Measurements from ENCODE around the gene POLR3E. TPM values are rescaled to one million over a fixed set of nuclear protein-coding genes. Genes with fewer than 3 reads are reported as not detected.
A peak's percentile ranks its signal among the peaks of the same experiment; 100 is the strongest.

POLR3E gene, protein sequence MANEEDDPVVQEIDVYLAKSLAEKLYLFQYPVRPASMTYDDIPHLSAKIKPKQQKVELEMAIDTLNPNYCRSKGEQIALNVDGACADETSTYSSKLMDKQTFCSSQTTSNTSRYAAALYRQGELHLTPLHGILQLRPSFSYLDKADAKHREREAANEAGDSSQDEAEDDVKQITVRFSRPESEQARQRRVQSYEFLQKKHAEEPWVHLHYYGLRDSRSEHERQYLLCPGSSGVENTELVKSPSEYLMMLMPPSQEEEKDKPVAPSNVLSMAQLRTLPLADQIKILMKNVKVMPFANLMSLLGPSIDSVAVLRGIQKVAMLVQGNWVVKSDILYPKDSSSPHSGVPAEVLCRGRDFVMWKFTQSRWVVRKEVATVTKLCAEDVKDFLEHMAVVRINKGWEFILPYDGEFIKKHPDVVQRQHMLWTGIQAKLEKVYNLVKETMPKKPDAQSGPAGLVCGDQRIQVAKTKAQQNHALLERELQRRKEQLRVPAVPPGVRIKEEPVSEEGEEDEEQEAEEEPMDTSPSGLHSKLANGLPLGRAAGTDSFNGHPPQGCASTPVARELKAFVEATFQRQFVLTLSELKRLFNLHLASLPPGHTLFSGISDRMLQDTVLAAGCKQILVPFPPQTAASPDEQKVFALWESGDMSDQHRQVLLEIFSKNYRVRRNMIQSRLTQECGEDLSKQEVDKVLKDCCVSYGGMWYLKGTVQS
- 10 to 100 TPM in 5 of 6 donors, 1 to 10 TPM in 1; 8.8 to 15.9 (median 12.5) TPM for polyA plus RNA-seq (ENCODE audit: low read depth in 6 of 6)

GRCh38 chr16:22297114-22297870 is at the start of gene POLR3E:
TSS of gene POLR3E (plus strand) at chr16:22297409. CDS start at chr16:22302969, 5,560 bp downstream.
- ATAC-seq (ENCODE audit: low read depth in 2 of 2) = peak; percentile 77 to 79
- peaks cover 0 to 4% of the 10 kb centered on the region in 2 donors for H3K36me3 Mint-ChIP-seq

DNA sequence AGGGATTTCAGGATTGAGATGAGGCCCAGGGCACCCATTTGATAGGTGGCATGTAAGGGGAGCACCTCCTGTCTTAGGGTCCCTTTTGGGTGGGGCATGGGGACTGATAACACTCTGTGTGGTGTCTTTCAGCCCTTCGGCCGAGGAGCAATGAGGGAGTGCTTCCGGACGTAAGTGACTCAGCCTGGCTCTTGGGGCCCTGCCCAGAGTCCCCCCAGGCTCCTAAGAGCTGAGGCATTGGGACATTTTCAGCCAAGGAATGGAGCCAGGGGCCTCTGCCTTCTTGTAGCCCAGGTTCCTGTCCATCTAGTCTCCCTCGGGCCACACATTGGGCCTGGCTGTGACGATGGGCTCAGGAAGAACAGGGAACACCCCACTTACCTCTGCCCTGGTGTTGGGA is 46.7 kb upstream of the POLR3E start:
- no peaks in the 10 kb centered on the region for H3K27me3 Mint-ChIP-seq
- H3K27ac Mint-ChIP-seq = no peak overlapping the region
- peaks cover 22% of the 10 kb centered on the region in 2 donors for H3K36me3 Mint-ChIP-seq
- peaks cover 0 to 5% (median 2%) of the 10 kb centered on the region in 7 donors for H3K9me3 Mint-ChIP-seq
- peaks cover 0 to 3% (median 0%) of the 10 kb centered on the region in 3 donors for H3K4me1 Mint-ChIP-seq
- no peak overlapping the region for H3K4me3 Mint-ChIP-seq
- no peak for ATAC-seq (ENCODE audit: low read depth in 2 of 2)
- no peak for DNase-seq

More at GRCh38 chr16:22297114-22297870, at the start of gene POLR3E:
- Mint-ChIP-seq H3K27me3 (peaks cover 0 to 11% (median 0%) of the 10 kb centered on the region in 3 donors), H3K9me3 (peaks cover 0 to 4% (median 0%) of the 10 kb centered on the region in 7 donors), H3K4me1 (peaks cover 42 to 56% (median 49%) of the 10 kb centered on the region in 3 donors), H3K27ac (peak within 1 kb of the TSS; percentile 98 to 100 (median 99)), H3K4me3 (peak within 1 kb of the TSS; percentile 89 to 97 (median 94))
- peak; percentile 100 for DNase-seq

- no peak overlapping the region for H3K4me3 Mint-ChIP-seq
- H3K9me3 Mint-ChIP-seq = peaks cover 0 to 5% (median 2%) of the 10 kb centered on the region in 7 donors
- peaks cover 0 to 3% (median 0%) of the 10 kb centered on the region in 3 donors for H3K4me1 Mint-ChIP-seq
- peaks cover 22 to 26% of the 10 kb centered on the region in 2 donors for H3K36me3 Mint-ChIP-seq
- H3K27me3 Mint-ChIP-seq = no peaks in the 10 kb centered on the region
- H3K27ac Mint-ChIP-seq = peak overlapping the region in 3 of 6 donors; percentile 22 to 64 (median 63)
- ATAC-seq (ENCODE audit: low read depth in 2 of 2) (no peak), DNase-seq (no peak)
These were observed 44.9 kb upstream of the POLR3E start for GRCh38 chr16:22252317-22252716.

- DNase-seq (no peak), ATAC-seq (ENCODE audit: low read depth in 2 of 2) (no peak)
- H3K4me1 Mint-ChIP-seq = peaks cover 0 to 3% (median 0%) of the 10 kb centered on the region in 3 donors
- H3K4me3 Mint-ChIP-seq = no peak overlapping the region
- H3K27ac Mint-ChIP-seq = peak overlapping the region in 1 of 6 donors; percentile 64
- no peaks in the 10 kb centered on the region for H3K27me3 Mint-ChIP-seq
- H3K9me3 Mint-ChIP-seq = peaks cover 0 to 5% (median 2%) of the 10 kb centered on the region in 7 donors
- H3K36me3 Mint-ChIP-seq = peaks cover 18 to 34% of the 10 kb centered on the region in 2 donors
These were observed 43.9 kb upstream of the POLR3E start for GRCh38 chr16:22253272-22253671.

DNA sequence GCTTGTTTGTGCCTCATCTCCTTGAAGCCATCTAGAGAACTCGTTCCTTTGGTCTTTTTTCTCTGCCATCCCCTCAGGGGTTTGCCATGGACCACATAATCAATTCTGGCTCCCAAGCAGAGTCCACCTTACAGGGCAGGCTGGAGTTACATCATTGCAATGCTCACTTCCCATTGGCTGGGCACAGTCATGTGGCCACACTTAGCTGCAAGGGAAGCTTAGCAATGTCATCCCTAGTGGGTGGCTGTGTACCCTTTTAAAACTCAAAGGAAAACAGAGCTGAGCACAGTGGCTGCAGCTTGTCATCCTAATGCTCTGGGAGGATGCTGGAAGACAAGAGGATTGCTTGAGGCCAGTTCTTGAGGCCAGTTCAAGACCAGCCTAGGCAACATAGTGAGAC is 41.9 kb upstream of the POLR3E start:
- peaks cover 0 to 5% (median 2%) of the 10 kb centered on the region in 7 donors for H3K9me3 Mint-ChIP-seq
- H3K27ac Mint-ChIP-seq = no peak overlapping the region
- no peaks in the 10 kb centered on the region for H3K27me3 Mint-ChIP-seq
- peaks cover 18 to 46% of the 10 kb centered on the region in 2 donors for H3K36me3 Mint-ChIP-seq
- H3K4me1 Mint-ChIP-seq = peaks cover 0 to 3% (median 0%) of the 10 kb centered on the region in 3 donors
- ATAC-seq (ENCODE audit: low read depth in 2 of 2) = no peak
- no peak overlapping the region for H3K4me3 Mint-ChIP-seq
- no peak for DNase-seq

DNA sequence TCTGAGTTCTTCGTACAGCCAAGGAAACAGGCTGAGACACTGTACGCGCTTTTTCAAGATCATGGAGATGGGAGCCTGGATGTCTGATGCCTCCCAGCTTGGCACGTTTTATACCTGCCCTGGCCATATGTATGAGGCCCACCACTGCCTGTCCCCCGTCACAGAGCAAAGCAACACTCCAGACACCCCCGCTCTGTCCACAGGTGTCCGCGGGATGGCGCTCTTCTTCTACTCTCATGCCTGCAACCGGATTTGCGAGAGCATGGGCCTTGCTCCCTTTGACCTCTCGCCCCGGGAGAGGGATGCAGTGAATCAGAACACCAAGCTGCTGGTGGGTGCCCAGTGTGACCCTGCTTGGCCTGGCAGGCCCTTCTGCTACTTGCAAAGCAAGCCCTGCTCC is 39.8 kb upstream of the POLR3E start:
- ATAC-seq (ENCODE audit: low read depth in 2 of 2) (no peak), DNase-seq (no peak)
- peaks cover 16 to 41% of the 10 kb centered on the region in 2 donors for H3K36me3 Mint-ChIP-seq
- peaks cover 0 to 5% (median 2%) of the 10 kb centered on the region in 7 donors for H3K9me3 Mint-ChIP-seq
- H3K27ac Mint-ChIP-seq = peak overlapping the region in 1 of 6 donors; percentile 29
- H3K4me3 Mint-ChIP-seq = no peak overlapping the region
- peaks cover 0 to 2% (median 0%) of the 10 kb centered on the region in 3 donors for H3K4me1 Mint-ChIP-seq
- no peaks in the 10 kb centered on the region for H3K27me3 Mint-ChIP-seq

- H3K27me3 Mint-ChIP-seq = no peaks in the 10 kb centered on the region
- peaks cover under 1 to 24% of the 10 kb centered on the region in 2 donors for H3K36me3 Mint-ChIP-seq
- H3K27ac Mint-ChIP-seq = no peak overlapping the region
- DNase-seq = no peak
- peaks cover 0 to under 1% (median 0%) of the 10 kb centered on the region in 7 donors for H3K9me3 Mint-ChIP-seq
- ATAC-seq (ENCODE audit: low read depth in 2 of 2) = no peak
- H3K4me1 Mint-ChIP-seq = peaks cover 0 to 2% (median 0%) of the 10 kb centered on the region in 3 donors
- H3K4me3 Mint-ChIP-seq = no peak overlapping the region
These were observed 36.7 kb upstream of the POLR3E start for GRCh38 chr16:22260490-22260889.

DNA sequence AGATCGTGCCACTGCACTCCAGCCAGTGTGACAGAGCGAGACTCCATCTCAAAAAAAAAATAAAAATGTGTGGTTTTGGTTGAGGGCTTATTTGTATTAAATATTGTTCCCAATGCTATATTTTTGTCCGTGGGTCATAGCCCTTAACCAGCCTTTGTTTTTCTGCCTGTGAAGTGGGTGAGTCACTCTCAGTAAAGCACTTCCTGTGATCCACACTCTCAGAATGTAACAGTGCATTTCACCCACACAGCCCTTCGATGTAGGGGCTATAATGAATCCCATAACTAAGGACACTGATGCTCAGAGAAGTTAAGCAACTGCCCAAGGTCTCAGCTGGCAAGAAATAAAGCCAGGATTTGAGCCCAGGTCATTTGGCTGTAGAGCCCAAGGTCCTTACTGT is 34.7 kb upstream of the POLR3E start:
- no peak for ATAC-seq (ENCODE audit: low read depth in 2 of 2)
- Mint-ChIP-seq H3K27ac (no peak overlapping the region), H3K4me3 (no peak overlapping the region), H3K9me3 (no peaks in the 10 kb centered on the region), H3K27me3 (no peaks in the 10 kb centered on the region), H3K4me1 (peaks cover 0 to 2% (median 0%) of the 10 kb centered on the region in 3 donors), H3K36me3 (peaks cover 0 to 18% of the 10 kb centered on the region in 2 donors)
- no peak for DNase-seq

- Mint-ChIP-seq H3K4me1 (peaks cover 0 to 2% (median 0%) of the 10 kb centered on the region in 3 donors), H3K9me3 (no peaks in the 10 kb centered on the region), H3K36me3 (peaks cover 8 to 10% of the 10 kb centered on the region in 2 donors), H3K4me3 (no peak overlapping the region), H3K27me3 (no peaks in the 10 kb centered on the region), H3K27ac (no peak overlapping the region)
- ATAC-seq (ENCODE audit: low read depth in 2 of 2) (no peak), DNase-seq (no peak)
These were observed 32.4 kb upstream of the POLR3E start for GRCh38 chr16:22264786-22265185.

DNA sequence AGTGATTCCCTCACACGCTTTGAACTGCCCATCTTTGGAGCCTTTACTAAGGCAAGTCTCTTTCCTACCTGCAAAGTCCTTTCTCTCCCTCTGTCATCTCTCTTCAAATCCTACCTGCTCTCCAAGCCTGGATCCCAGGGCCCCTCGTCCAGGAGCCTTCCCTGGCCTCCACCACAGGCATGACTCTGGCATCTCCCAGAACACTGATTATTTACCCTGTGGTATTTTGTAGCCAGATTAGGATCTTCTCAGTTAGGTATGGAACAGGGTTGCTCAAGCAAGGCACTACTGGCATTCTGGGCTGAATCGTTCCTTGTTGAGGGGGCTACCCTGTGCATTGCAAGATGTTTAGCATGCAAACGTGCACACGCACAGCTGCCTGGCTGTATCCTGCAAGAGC is 31.9 kb upstream of the POLR3E start:
- Mint-ChIP-seq H3K4me1 (peaks cover 0 to 2% (median 0%) of the 10 kb centered on the region in 3 donors), H3K4me3 (no peak overlapping the region), H3K9me3 (no peaks in the 10 kb centered on the region), H3K27ac (no peak overlapping the region), H3K36me3 (peaks cover 10 to 11% of the 10 kb centered on the region in 2 donors), H3K27me3 (no peaks in the 10 kb centered on the region)
- ATAC-seq (ENCODE audit: low read depth in 2 of 2) (no peak), DNase-seq (no peak)

DNA sequence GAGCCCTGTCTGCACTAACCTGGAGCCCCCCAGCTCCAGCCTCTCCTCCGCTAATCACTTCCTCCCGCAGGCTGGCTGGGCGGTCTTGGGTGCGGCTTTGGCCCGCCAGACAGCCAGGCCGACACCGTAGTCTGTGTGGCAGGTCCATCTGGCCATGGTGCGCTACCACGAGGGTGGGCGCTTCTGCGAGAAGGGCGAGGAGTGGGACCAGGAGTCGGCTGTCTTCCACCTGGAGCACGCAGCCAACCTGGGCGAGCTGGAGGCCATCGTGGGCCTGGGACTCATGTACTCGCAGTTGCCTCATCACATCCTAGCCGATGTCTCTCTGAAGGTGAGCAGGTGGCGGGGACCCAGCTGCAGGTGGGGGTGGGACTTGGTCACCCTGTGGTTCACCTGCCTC is 30.7 kb upstream of the POLR3E start:
- Mint-ChIP-seq H3K36me3 (peaks cover 15% of the 10 kb centered on the region in 2 donors), H3K4me3 (no peak overlapping the region), H3K4me1 (peaks cover 0 to 2% (median 0%) of the 10 kb centered on the region in 3 donors), H3K27ac (no peak overlapping the region), H3K27me3 (no peaks in the 10 kb centered on the region), H3K9me3 (no peaks in the 10 kb centered on the region)
- ATAC-seq (ENCODE audit: low read depth in 2 of 2) (no peak), DNase-seq (no peak)

DNA sequence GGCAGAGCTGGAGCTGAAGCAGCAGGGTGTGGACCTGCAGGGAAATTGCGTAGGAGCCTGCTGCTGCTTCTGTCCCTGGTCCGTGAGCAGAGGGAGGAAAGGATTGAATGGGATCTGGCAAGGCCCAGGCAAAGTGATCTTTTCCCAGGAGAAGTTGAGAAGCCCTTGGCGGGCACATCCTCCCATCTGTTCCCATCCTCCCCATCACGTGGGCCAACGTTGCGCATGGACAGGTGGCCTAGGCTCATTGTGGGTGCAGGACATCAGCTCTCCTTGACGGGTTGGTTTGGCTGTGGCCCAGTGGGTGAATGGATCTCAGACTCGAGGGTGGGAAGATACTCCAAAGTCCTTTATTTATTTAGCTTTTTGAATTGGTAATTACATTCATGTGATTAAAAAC is 29.4 kb upstream of the POLR3E start:
- no peak overlapping the region for H3K4me3 Mint-ChIP-seq
- H3K27me3 Mint-ChIP-seq = no peaks in the 10 kb centered on the region
- H3K4me1 Mint-ChIP-seq = no peaks in the 10 kb centered on the region
- ATAC-seq (ENCODE audit: low read depth in 2 of 2) (no peak), DNase-seq (no peak)
- H3K27ac Mint-ChIP-seq = peak overlapping the region in 1 of 6 donors; percentile 50
- H3K36me3 Mint-ChIP-seq = peaks cover 15% of the 10 kb centered on the region in 2 donors
- no peaks in the 10 kb centered on the region for H3K9me3 Mint-ChIP-seq

DNA sequence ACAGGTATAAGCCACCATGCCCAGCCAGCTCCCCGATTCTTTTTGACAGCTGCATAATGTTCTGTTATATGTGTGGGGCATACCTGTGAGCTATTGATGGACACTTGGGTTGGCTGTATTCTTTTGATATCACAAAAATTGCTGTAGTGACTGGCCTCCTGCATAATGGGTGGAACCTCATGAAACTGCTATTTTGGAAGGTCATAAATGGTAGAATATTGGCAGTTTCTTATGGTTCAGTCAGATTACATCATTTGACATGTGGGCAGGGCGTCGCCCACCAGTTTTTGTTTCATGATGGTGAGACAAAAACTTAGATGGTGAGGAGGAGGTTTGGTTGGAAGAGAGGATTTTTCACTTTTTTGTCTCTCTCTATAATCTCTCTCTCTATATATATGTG is 26.7 kb upstream of the POLR3E start:
- ATAC-seq (ENCODE audit: low read depth in 2 of 2) = no peak
- peak overlapping the region in 1 of 6 donors; percentile 14 for H3K27ac Mint-ChIP-seq
- no peaks in the 10 kb centered on the region for H3K27me3 Mint-ChIP-seq
- H3K36me3 Mint-ChIP-seq = peaks cover 15% of the 10 kb centered on the region in 2 donors
- no peaks in the 10 kb centered on the region for H3K9me3 Mint-ChIP-seq
- no peak overlapping the region for H3K4me3 Mint-ChIP-seq
- no peaks in the 10 kb centered on the region for H3K4me1 Mint-ChIP-seq
- no peak for DNase-seq

Data from naive B cell (primary cell).